Peyer's patch (tissue), 4 donors: ENCODE measurements around the gene FBN3. TPM values are rescaled to one million over a fixed set of nuclear protein-coding genes. Genes with fewer than 3 reads are reported as not detected.

ENCODE experiments used
- DNase-seq, 3 donors: peaks; one replicate each; pipeline ENCODE4 v3.0.0-alpha.2; 2017 to 2019
- H3K27ac ChIP-seq, 4 donors: fragments of 200-600 bp; sonication (generic); one replicate each; pipeline ENCODE4 v1.5.1; 2016 to 2019
- H3K27me3 ChIP-seq, 2 donors: fragments of 200-600 bp; sonication (generic); one replicate each; pipeline ENCODE4 v1.5.1; 2019
- H3K36me3 ChIP-seq, 3 donors: fragments of 200-600 bp; sonication (generic); one replicate each; pipeline ENCODE4 v1.5.1; 2016 to 2019
- H3K4me1 ChIP-seq, 4 donors: fragments of 200-600 bp; sonication (generic); one replicate each; pipeline ENCODE4 v1.5.1; 2016 to 2019
- H3K4me3 ChIP-seq, 4 donors: fragments of 200-600 bp; sonication (generic); 1 replicate in 3 of 4; 2 replicates in 1 of 4; pipeline ENCODE4 v1.5.1; 2016 to 2019; ENCODE audit warnings: mild to moderate bottlenecking in 1 of 4
- H3K9me3 ChIP-seq, 4 donors: fragments of 200-600 bp; sonication (generic); one replicate each; pipeline ENCODE4 v1.5.1; 2016 to 2019; ENCODE audit warnings: mild to moderate bottlenecking in 1 of 4
- CTCF ChIP-seq, 6 experiments: fragments of 450-650 bp in 4 of 6; fragments of 200-600 bp in 2 of 6; sonication (generic) in 1 of 6; IDR thresholded peaks; one replicate each; pipeline ENCODE4 v1.5.1; 2017 to 2019; ENCODE audit warnings: antibody characterized with exemption in 6 of 6, mild to moderate bottlenecking in 3 of 6, moderate library complexity in 1 of 6
- POLR2A ChIP-seq, 2 donors: fragments of 450-650 bp; IDR thresholded peaks; one replicate each; pipeline ENCODE4 v1.5.1; 2017; ENCODE audit warnings: antibody characterized with exemption in 2 of 2, mild to moderate bottlenecking in 2 of 2, moderate library complexity in 2 of 2
- total RNA-seq, 4 donors: library from RNA; depleted of rRNA; stranded (reverse); fragments of >200 nt; gene quantifications; one replicate each; pipeline ENCODE4 v1.1.0, GENCODE V29; 2016

The FBN3 gene
- total RNA-seq, 4 donors from 2014 or later = 0.28 TPM; not detected in 3

DNA sequence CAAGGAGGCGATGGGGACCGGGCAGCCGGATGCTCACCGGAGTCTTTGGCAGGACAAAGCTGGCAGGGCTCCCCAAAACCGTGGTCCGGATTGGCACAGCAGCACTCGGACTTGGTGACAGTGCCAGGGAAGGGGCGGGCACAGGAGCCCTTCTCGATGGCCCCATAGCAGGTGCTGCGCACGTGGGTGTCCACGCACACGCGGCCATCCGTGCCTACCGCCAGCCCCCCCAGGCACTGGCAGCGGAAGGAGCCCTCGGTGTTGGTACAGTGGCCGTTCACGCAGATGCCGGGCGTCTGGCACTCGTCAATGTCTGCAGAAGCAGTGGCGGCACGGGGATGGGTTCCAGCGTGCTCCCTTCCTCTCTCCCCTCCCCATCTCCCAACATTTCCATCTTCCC lies 17.9 kb downstream of the FBN3 start:
- DNase-seq = no peak
- Histone ChIP-seq H3K27me3 (no peaks in the 10 kb centered on the region), H3K4me1 (no peaks in the 10 kb centered on the region), H3K36me3 (no peaks in the 10 kb centered on the region), H3K27ac (no peak overlapping the region), H3K9me3 (no peaks in the 10 kb centered on the region), H3K4me3 (no peak overlapping the region)
- TF ChIP-seq POLR2A (IDR thresholded peaks at IDR 0.05) (no peak), CTCF (IDR thresholded peaks at IDR 0.05) (no peak)

- Histone ChIP-seq H3K4me3 (no peak overlapping the region), H3K27ac (no peak overlapping the region), H3K4me1 (no peaks in the 10 kb centered on the region), H3K36me3 (no peaks in the 10 kb centered on the region), H3K27me3 (no peaks in the 10 kb centered on the region), H3K9me3 (no peaks in the 10 kb centered on the region)
- TF ChIP-seq CTCF (IDR thresholded peaks at IDR 0.05) = no peak
- no peak for TF ChIP-seq POLR2A (IDR thresholded peaks at IDR 0.05)
- no peak for DNase-seq
These were observed 20.3 kb downstream of the FBN3 start for GRCh38 chr19:8129061-8129618.

DNA sequence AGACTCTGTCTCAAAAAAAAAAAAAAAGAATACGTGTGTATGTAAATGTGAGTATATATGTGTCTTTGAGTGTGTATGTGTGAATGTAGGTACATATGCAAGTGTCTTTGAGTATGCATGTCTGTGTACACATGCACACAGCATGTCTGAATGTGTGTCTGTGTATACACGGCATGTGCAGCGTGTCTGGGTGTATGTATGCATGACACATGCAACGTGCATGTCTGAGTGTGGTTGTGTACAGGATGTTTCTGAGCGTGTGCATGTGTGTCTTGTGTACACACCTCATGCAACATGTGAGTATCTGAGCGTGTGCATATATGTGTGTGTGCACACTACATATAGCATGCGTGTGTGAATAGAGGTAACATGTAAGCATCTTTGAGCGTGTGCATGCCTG lies 20.8 kb downstream of the FBN3 start:
- no peak for DNase-seq
- H3K36me3 ChIP-seq = no peaks in the 10 kb centered on the region
- no peak overlapping the region for H3K27ac ChIP-seq
- H3K27me3 ChIP-seq = no peaks in the 10 kb centered on the region
- no peak overlapping the region for H3K4me3 ChIP-seq
- H3K4me1 ChIP-seq = no peaks in the 10 kb centered on the region
- no peaks in the 10 kb centered on the region for H3K9me3 ChIP-seq
- TF ChIP-seq POLR2A (IDR thresholded peaks at IDR 0.05) = no peak
- TF ChIP-seq CTCF (IDR thresholded peaks at IDR 0.05) = no peak

DNA sequence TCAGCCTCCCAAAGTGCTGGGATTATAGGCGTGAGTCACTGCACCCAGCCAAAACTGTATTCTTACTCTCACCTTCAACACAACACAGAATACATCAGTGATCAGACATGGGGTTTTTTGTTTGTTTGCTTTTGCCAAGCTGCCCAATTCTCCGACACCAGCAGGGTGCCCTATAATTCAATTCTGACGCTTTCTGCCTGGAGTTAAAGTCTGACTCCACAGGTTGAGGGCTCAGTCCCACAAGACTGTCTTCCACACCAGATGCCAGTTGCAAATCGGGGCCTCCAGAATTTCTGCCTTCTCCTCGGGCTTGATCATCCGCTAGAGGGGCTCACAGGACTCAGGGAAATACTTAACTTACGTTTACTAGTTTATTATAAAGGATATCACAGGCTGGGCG lies 22.1 kb downstream of the FBN3 start:
- Histone ChIP-seq H3K4me1 (no peaks in the 10 kb centered on the region), H3K27ac (no peak overlapping the region), H3K9me3 (no peaks in the 10 kb centered on the region), H3K27me3 (no peaks in the 10 kb centered on the region), H3K4me3 (no peak overlapping the region), H3K36me3 (no peaks in the 10 kb centered on the region)
- no peak for DNase-seq
- TF ChIP-seq POLR2A (IDR thresholded peaks at IDR 0.05) (no peak), CTCF (IDR thresholded peaks at IDR 0.05) (no peak)

DNA sequence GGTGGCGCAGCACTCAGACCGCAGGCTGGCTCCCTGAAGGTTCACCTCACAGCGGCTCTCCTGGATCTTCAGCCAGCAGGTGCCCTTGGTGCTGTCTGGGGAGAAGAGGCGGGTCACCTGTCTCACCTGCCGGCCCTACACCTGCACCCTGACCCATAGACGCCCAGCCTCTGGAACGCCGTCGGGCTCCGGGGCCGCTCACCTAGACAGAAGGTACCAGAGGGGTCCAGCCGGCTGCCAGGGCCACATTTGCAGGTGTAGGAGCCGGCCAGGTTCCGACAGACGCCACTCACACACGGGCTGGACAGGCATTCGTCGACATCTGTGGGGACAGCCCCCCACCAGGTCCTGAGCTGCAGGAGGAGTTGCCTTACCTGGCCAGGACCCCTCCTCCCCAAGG lies 22.9 kb downstream of the FBN3 start:
- Histone ChIP-seq H3K36me3 (no peaks in the 10 kb centered on the region), H3K27ac (no peak overlapping the region), H3K4me3 (no peak overlapping the region), H3K9me3 (no peaks in the 10 kb centered on the region), H3K27me3 (no peaks in the 10 kb centered on the region), H3K4me1 (no peaks in the 10 kb centered on the region)
- DNase-seq = no peak
- no peak for TF ChIP-seq POLR2A (IDR thresholded peaks at IDR 0.05)
- no peak for TF ChIP-seq CTCF (IDR thresholded peaks at IDR 0.05)

- Histone ChIP-seq H3K36me3 (no peaks in the 10 kb centered on the region), H3K9me3 (no peaks in the 10 kb centered on the region), H3K27me3 (no peaks in the 10 kb centered on the region), H3K27ac (no peak overlapping the region), H3K4me3 (no peak overlapping the region), H3K4me1 (no peaks in the 10 kb centered on the region)
- no peak for TF ChIP-seq POLR2A (IDR thresholded peaks at IDR 0.05)
- no peak for TF ChIP-seq CTCF (IDR thresholded peaks at IDR 0.05)
- no peak for DNase-seq
These were observed 23.4 kb downstream of the FBN3 start for GRCh38 chr19:8126008-8126407.
